ENCODE results near the gene NCOA5.
A peak's percentile ranks its signal among the peaks of the same experiment; 100 is the strongest.
"Not testable (repeated sequence)": the region's sequence is repeated elsewhere in the genome, so short reads cannot be mapped to it uniquely, and the experiment has no call there.

NCOA5 gene

DNA sequence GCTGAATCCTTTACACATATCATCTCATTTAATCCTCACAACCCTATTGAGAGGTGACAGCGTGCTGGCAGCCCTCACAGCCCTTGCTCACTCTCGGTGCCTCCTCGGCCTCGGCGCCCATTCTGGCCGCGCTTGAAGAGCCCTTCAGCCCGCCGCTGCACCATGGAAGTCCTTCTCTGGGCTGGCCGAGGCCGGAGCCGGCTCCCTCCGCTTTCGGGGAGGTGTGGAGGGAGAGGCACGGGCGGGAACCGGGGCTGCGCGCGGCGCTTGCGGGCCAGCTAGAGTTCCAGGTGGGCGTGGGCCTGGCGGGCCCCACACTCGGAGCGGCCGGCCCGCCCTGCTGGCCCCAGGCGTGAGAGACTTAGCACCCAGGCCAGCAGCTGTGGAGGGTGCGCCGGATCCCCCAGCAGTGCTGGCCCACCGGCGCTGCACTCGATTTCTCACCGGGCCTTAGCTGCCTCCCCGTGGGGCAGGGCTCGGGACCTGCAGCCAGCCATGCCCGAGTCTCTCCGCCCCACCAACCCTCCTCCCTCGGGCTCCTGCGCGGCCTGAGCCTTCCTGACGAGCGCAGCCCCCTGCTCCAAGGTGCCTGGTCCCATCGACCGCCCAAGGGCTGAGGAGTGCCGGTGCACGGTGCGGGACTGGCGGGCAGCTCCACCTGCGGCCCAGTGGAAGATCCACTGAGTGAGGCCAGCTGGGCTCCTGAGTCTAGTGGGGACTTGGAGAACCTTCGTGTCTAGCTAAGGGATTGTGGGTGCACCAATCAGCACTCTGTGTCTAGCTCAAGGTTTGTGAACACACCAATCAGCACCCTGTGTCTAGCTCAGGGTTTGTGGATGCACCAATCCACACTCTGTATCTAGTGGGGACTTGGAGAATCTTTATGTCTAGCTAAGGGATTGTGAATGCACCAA is 2.1 kb upstream of the NCOA5 start:
- DNase-seq (ENCODE audit: low read depth) = not testable (repeated sequence)

- DNase-seq (ENCODE audit: low read depth) = peak; percentile 24
Observed at GRCh38 chr20:46089167-46089416, 670 bp downstream of the NCOA5 start.

DNA sequence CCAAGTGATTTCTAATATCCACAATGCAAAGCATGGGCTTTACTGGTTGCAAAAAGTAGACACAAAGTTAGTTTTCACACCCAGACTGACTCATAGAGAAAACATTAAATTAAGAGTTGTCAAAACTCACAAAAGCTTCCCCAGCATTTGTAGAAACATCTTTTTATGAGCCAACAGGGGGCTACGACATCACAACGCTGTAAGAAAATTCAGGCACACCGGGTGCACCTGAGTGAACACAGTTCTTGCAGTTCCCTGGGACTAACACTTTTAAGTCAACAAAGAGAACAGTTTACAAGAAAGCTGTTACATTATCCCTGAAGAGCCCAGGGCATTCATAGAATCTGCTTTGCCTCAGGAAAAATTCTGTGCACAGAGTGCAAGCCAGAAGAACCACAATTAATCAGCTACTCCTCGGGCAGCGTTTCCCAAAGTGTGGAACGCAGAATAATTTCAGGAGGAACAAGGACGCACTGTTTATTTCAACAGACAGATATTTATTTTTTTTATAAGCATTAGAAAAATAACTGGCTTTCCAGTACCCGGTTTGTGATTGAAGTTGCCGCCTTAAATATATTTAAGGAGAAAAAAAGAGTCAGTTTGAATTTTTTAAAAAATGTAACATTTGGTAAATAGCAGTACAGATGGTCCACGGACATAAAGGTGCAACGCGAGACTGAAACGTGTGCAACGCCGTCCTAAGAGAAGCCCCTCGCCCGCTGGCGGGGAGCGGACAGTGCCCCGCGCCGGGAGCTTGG is 1.2 kb downstream of the NCOA5 start:
- DNase-seq (ENCODE audit: low read depth) = no peak

- no peak for DNase-seq (ENCODE audit: low read depth)
Observed at GRCh38 chr20:46087161-46087560, 2.6 kb downstream of the NCOA5 start.

GRCh38 chr20:46085179-46085851 is 4.4 kb downstream of the NCOA5 start:
- DNase-seq (ENCODE audit: low read depth) = no peak

DNA sequence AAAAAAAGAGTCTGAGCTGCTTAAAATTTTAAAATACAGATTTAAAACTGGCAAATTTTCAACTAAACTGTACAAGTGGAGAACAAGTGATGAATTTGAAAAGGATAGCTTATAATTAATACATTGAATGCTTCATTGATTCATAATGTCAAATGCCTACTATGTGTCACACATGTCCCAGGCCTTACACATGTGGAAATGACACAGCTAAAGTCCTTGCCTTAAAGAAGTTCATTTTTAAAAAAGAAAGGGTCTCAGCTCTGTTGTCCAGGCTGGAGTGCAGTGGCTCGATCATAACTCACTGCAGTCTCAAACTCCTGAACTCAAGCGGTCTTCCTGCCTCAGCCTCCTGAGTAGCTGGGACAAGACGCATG is 5.0 kb downstream of the NCOA5 start:
- no peak for DNase-seq (ENCODE audit: low read depth)

DNA sequence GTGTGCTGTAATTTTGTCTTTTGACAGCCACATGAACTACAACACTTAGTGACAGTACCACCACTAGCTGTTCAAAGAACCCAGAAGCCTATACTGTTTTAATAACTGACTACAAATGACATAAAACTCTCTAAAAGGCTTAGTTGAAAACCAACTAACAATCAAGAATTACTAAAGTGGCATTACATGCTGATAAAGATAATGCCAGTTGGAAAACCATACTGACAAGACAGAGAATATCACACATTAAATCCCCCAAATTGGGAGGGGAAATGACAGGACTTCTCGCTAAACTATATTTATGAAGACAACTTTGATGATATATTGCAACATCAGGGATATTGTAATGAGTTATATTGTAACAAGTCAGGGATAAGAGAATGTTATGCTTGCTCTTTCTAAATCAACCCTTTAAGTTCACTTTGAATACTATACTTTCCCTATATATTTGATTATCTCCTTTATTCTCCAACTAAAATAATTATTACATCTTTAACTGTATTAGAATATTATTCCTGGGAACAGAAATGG is 6.2 kb downstream of the NCOA5 start:
- DNase-seq (ENCODE audit: low read depth) = no peak

DNA sequence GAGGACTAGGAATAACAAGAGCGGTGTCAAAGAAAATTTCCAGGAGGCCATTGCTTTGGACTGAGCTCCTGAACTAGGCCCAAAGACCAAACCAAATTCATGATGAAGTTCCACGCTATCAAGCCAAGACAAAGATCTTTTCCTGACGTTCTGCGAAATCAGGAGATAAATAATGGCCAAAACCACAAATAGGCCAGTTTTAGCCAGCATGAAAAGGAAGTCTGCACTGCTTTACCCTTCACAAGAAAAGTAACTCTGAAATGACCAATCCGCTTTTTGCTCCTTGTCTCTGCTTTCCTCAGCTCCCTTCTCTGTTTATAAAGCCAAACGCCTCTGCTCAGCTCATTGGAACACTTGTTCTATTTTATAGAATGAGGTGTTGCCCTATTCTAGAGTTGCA is 6.7 kb downstream of the NCOA5 start:
- DNase-seq (ENCODE audit: low read depth) = no peak

GRCh38 chr20:46081074-46081473 is 8.7 kb downstream of the NCOA5 start:
- DNase-seq (ENCODE audit: low read depth) = no peak

GRCh38 chr20:46078954-46079353 is 10.8 kb downstream of the NCOA5 start:
- DNase-seq (ENCODE audit: low read depth) = no peak

DNA sequence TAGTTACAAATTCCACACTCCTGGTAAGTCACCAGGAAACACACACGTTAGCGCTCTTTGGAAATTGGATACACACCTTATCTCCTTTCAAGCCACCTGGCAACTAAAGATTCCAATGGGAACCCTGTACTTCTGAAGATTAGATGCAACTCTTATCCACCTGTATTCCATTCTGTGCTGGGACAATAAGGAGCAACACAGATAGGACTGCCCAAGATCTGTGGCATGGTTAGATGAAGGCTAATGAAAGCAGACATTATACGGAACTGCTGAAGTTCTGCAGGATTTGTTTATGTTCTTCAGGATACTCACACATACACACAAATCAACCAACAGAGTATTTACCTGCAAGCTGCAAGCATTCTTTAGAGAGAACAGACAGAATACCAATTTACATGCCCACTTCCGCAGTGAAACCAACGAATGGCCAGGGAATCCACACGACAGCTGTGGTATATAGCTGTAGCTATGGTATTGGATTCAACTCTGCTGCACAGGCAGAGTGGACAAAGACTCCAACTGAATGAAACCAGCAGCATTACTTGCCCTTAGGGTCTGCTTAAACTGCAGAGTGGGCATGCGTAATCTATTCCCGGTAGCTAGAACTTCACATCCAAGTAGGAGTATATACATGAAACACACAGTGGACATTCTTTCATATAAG is 12.0 kb downstream of the NCOA5 start:
- DNase-seq (ENCODE audit: low read depth) = no peak

- no peak for DNase-seq (ENCODE audit: low read depth)
Observed at GRCh38 chr20:46076806-46077205, 13.0 kb downstream of the NCOA5 start.

DNA sequence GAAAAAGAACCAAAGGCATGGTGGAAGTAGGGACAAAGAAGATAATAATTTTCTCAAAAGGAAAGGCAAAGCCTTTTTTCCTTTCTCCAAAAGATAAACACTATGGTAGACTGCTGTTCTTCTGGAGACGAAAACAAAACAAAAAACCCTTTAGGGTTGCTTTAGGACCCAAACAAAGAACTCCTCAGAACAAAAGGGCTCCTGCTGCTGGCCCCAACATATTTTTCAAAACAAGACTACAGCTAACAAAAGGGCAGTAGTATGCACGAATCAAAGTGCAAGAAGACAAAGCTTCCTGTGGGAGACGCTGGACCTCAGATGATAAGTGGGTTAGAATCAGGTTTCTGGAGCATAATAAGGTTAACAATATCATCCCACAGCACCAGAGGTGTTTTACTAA is 15.8 kb downstream of the NCOA5 start:
- DNase-seq (ENCODE audit: low read depth) = no peak

DNA sequence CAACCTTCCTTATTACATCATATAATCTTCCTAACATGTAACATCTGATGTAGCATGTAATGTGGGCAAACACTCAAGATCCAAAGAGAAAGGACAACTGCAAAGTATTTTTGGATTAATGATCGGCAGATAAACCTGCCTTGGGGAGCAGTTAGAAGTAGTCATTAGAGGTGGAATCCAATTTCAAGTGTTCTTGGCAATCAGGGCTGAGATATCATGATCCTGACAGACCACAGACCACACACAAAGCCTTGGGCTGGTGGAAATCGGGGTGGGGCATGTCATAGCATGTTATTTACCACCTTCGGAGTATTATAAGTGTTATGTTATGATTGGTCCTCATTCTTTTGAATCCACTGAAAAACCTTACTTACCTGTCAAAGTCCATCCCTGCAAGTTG is 16.3 kb downstream of the NCOA5 start:
- DNase-seq (ENCODE audit: low read depth) = no peak

DNA sequence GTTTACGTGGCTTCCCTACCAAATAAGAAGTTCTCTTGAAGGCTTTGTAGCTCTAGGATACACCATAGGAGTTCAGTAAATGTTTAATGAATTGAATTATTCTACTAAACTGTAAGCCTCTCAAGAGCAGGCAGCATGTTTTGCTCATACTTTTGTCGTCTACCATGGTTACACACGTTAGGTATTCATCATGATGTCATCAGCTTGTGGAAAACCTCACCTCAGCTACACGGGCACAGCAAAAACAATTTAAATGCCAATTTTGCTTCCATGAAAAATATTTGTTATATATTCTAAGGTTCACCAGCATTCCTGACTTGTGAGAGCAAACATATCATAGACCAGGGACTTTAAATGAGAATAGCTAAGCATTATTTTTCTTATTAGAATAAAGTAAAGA is 16.7 kb downstream of the NCOA5 start:
- no peak for DNase-seq (ENCODE audit: low read depth)

DNA sequence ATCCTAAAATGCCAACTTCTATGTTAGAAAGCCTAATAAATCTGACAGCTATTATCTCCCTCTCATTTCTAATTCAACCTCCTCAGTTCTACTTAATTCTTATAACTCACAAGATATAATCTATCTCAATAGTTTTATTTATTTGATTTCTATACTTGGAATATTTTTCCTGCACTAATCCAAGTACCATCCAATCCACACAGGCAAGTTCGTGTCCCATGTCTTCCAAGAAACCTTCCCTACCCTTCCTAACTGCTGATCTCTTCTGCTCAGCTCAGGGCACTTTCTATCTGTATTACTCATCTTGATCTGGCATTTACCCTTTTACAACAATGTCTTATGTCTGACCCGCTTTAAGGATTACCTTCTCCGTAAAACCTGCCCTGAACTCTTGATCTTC is 18.2 kb downstream of the NCOA5 start:
- no peak for DNase-seq (ENCODE audit: low read depth)

- no peak for DNase-seq (ENCODE audit: low read depth)
Observed at GRCh38 chr20:46070215-46070900, 19.4 kb downstream of the NCOA5 start.

GRCh38 chr20:46065691-46066090 is 24.1 kb downstream of the NCOA5 start:
- DNase-seq (ENCODE audit: low read depth) = no peak

GRCh38 chr20:46065006-46065405 is 24.8 kb downstream of the NCOA5 start:
- no peak for DNase-seq (ENCODE audit: low read depth)

GRCh38 chr20:46063652-46064054 is 26.1 kb downstream of the NCOA5 start:
- no peak for DNase-seq (ENCODE audit: low read depth)

DNA sequence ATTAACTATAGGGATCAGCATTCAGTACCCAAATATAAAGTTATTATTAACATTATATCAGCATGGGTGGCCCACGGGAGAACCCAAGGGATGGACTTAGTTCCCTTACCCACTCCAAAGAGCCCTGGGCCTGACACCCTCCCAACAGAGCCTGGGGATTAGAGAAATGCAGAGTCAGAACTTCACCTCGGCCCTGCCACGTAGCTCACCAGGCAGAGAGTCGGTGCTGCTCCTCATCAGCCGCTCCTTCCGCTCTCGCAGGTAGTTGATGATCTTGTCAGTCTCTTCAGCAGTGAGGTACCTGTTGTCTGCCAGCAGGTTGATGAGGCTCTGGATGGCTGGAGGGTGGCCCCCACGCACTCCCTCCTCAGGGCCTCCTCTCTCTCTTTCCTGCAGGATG is 26.6 kb downstream of the NCOA5 start:
- no peak for DNase-seq (ENCODE audit: low read depth)

DNA sequence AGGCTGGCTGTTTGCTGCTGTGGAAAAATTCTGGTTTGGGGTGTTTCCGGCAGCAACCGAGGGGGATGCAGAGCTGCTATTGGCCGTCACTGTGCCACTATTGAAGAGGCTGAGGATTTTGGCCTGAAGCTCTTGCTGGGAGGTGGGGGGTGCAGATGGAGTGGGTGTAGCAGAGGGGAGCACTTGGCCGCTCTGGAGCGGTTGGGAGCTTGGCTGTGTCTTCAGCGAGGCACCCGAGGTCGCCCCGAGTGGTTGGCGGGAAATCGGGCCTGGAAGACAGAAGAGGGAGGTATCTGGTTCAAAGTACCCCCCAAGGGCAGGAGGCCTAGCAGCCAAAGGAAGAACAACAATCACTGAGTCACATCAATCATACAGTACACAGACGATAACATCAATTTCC is 27.1 kb downstream of the NCOA5 start:
- no peak for DNase-seq (ENCODE audit: low read depth)
